Smooth muscle cell (in vitro differentiated cells): ENCODE results near the gene IFT122. TPM values are rescaled to one million over a fixed set of nuclear protein-coding genes. Genes with fewer than 3 reads are reported as not detected.
"Not testable (repeated sequence)": the region's sequence is repeated elsewhere in the genome, so short reads cannot be mapped to it uniquely, and the experiment has no call there.

Source experiments
- DNase-seq: peaks from one replicate; lab custom pipeline; 2025; ENCODE audit not compliant: unreplicated experiment; lab: John Stamatoyannopoulos, UW
- H2AFZ ChIP-seq: fragments of 200-600 bp; sonication (generic); 2 replicates; pipeline ENCODE4 v1.6.0; 2016; ENCODE audit warnings: antibody characterized with exemption, low read depth, mild to moderate bottlenecking
- H3F3A ChIP-seq: fragments of 200-600 bp; sonication (generic); 2 replicates; pipeline ENCODE4 v1.6.0; 2017; ENCODE audit warnings: antibody characterized with exemption, low read depth
- H3K27ac ChIP-seq: fragments of 200-600 bp; sonication (generic); 2 replicates; pipeline ENCODE4 v1.5.1; 2016; ENCODE audit warnings: low read depth, mild to moderate bottlenecking
- H3K27me3 ChIP-seq: fragments of 200-600 bp; sonication (generic); 2 replicates; pipeline ENCODE4 v1.6.1; 2016; ENCODE audit warnings: low read depth, mild to moderate bottlenecking
- H3K36me3 ChIP-seq: fragments of 200-600 bp; sonication (generic); 2 replicates; pipeline ENCODE4 v1.5.1; 2016; ENCODE audit warnings: low read depth
- H3K4me1 ChIP-seq: fragments of 200-600 bp; sonication (generic); 2 replicates; pipeline ENCODE4 v1.5.1; 2016; ENCODE audit warnings: low read depth
- H3K4me2 ChIP-seq: fragments of 200-600 bp; sonication (generic); 2 replicates; pipeline ENCODE4 v1.6.0; 2016; ENCODE audit warnings: mild to moderate bottlenecking
- H3K4me3 ChIP-seq: fragments of 200-600 bp; sonication (generic); 2 replicates; pipeline ENCODE4 v1.5.1; 2016; ENCODE audit warnings: mild to moderate bottlenecking
- H3K79me2 ChIP-seq: fragments of 200-600 bp; sonication (generic); 2 replicates; pipeline ENCODE4 v1.6.0; 2016; ENCODE audit warnings: low read depth, mild to moderate bottlenecking
- H3K9ac ChIP-seq: fragments of 200-600 bp; sonication (generic); 2 replicates; pipeline ENCODE4 v1.6.0; 2016; ENCODE audit warnings: low read depth
- H3K9me3 ChIP-seq: fragments of 200-600 bp; sonication (generic); replicated peaks from 2 replicates; pipeline ENCODE4 v1.5.1; 2016; ENCODE audit warnings: low read depth
- H4K20me1 ChIP-seq: fragments of 200-600 bp; sonication (generic); 2 replicates; pipeline ENCODE4 v1.6.0; 2016; ENCODE audit warnings: low read depth
- WGBS: methylation state at CpG from one replicate; pipeline ENCODE4 v1.1.7; 2016; ENCODE audit warnings: low lambda C conversion rate; 5-methylcytosine and 5-hydroxymethylcytosine counted together
- polyA plus RNA-seq: library from polyadenylated mRNA; unstranded; fragments of >200 nt; fragmentation: Nextera tagmentation; extraction: Ambion mirVana; gene quantifications from 2 replicates; pipeline ENCODE4 v1.2.1, GENCODE V29; 2016
- total RNA-seq: library from RNA; depleted of rRNA; stranded (reverse); fragments of >200 nt; gene quantifications from 2 replicates; pipeline ENCODE4 v1.2.3, GENCODE V29; 2014
- TF ChIP-seq, protein P1 (sequence below): fragments of 200-600 bp; sonication (generic); IDR thresholded peaks from 2 replicates; pipeline ENCODE4 v1.5.1; 2017; ENCODE audit warnings: borderline replicate concordance, mild to moderate bottlenecking, antibody characterized with exemption; ENCODE audit not compliant: insufficient read depth, poor library complexity, severe bottlenecking

Gene IFT122
- total and polyA plus RNA-seq, 2 experiments from 2014 or later = 13.4 to 17.4 TPM

DNA sequence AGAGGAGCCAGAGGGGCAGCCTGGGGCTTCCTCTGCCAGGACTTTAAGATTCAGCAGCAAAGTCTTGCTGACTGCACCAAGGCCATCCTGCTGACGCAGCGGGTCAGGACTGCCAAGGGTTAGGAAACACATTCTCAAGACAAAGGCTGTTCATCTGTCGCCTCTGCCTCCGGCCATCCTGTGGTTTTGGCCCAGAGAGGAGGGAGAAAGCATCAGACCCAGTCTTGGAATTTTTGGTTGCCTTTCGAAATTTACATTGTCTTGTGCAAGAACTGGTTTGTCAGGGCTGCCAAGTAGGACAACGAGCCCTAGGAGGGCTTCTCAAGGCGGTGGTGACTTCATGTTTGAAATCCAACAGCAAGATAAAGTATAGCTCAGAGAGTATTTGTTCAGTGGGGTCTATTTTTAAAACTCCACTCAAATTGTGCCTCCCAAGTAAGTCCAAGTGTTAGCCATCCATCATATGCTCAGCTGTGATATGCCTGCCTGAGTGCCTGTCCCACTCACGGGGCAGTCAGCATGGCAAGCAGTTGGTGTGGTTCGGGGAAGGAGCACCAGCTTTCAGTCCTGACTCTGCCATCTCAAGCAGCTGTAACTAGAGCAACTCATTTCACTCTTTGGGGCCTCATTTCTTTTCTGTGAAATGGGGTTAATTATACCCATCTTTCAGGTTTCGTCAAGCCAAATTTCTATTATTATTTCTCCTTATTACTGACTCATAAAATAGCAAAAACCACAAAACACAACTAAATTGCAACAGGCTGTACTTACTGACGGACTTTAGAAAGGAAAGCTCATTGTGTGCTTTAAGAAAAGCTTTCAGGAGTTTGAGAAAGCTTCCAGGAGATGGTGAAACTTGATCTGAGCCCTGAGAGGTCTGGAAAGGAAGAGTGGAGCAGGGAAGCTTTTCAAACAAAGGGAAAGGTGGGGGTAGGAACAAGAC is 46.0 kb downstream of the IFT122 start:
- DNase-seq = no peak
- Histone ChIP-seq H3F3A (no peaks in the 10 kb centered on the region), H3K36me3 (no peaks in the 10 kb centered on the region), H3K4me1 (peaks cover 18% of the 10 kb centered on the region), H3K79me2 (no peaks in the 10 kb centered on the region), H3K27ac (peak overlapping the region; percentile 69), H3K27me3 (no peaks in the 10 kb centered on the region), H3K9ac (peak overlapping the region; percentile 11), H3K4me2 (no peak overlapping the region), H4K20me1 (no peaks in the 10 kb centered on the region), H2AFZ (no peak overlapping the region), H3K9me3 (no peaks in the 10 kb centered on the region), H3K4me3 (no peak overlapping the region)
- 55% methylated on average over 11 of the region's 11 CpGs for WGBS
- TF ChIP-seq, protein P1, sequence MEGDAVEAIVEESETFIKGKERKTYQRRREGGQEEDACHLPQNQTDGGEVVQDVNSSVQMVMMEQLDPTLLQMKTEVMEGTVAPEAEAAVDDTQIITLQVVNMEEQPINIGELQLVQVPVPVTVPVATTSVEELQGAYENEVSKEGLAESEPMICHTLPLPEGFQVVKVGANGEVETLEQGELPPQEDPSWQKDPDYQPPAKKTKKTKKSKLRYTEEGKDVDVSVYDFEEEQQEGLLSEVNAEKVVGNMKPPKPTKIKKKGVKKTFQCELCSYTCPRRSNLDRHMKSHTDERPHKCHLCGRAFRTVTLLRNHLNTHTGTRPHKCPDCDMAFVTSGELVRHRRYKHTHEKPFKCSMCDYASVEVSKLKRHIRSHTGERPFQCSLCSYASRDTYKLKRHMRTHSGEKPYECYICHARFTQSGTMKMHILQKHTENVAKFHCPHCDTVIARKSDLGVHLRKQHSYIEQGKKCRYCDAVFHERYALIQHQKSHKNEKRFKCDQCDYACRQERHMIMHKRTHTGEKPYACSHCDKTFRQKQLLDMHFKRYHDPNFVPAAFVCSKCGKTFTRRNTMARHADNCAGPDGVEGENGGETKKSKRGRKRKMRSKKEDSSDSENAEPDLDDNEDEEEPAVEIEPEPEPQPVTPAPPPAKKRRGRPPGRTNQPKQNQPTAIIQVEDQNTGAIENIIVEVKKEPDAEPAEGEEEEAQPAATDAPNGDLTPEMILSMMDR = no peak

DNA sequence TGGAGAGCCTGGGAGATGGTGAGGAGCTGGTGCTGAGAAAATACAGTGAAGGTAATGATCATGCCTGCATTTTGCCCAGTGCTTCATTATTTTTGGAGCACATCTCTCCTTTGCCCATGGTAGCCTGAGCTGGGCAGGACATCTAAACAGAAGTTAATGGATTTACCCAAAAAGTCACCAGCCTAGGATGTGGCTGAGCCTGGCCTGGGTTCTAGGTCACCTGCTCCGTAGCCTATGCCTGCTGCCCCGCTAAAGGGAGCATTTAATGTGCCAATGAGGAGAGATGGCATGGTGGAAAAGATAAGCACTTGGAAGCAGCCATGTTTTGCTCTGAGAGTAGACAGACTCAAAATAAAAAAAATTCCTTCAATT is 46.6 kb downstream of the IFT122 start:
- 100% methylated on average over 2 of the region's 2 CpGs for WGBS
- DNase-seq = no peak
- Histone ChIP-seq H3K4me3 (no peak overlapping the region), H3K9ac (peak overlapping the region; percentile 11), H3K79me2 (no peaks in the 10 kb centered on the region), H3K27ac (peak overlapping the region; percentile 69), H3K9me3 (no peaks in the 10 kb centered on the region), H3K4me2 (no peak overlapping the region), H3K4me1 (peaks cover 18% of the 10 kb centered on the region), H4K20me1 (no peaks in the 10 kb centered on the region), H2AFZ (no peak overlapping the region), H3K36me3 (no peaks in the 10 kb centered on the region), H3F3A (no peaks in the 10 kb centered on the region), H3K27me3 (no peaks in the 10 kb centered on the region)
- TF ChIP-seq, protein P1 = no peak

DNA sequence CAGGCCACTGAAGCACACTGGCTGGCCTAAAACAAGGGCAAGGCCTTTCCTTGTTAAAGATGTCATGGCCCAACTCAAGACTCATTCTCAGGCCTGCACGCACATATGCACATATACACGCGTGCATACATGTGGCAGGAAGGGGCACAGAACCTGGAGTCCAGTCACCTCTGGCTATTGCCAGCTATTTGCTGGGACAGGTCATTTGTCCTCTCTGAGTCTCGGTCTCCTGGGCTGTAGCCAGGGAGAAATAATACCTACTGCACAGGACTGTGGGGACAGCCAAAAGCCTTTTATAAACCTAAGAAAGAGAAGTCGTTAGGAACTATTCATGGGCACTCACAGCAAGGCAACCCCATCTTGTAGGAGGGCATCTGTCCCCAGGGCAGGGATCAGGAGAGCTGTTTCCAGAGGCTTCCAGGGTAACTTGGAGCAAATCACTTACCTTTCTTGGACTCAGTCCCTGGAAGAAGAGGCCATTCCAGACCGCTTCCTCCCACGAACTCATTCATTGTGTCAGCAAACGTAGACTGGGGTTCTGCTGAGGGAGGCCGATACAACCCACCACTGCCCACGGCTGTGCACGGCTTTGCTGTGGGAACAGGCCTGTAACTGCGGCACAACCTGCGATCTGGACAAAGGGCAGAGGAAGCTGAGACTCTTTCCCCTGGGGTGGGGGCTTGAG is 47.3 kb downstream of the IFT122 start:
- TF ChIP-seq, protein P1 = no peak
- H3K79me2 ChIP-seq = no peaks in the 10 kb centered on the region
- no peak overlapping the region for H3K4me2 ChIP-seq
- peaks cover 18% of the 10 kb centered on the region for H3K4me1 ChIP-seq
- no peaks in the 10 kb centered on the region for H3K36me3 ChIP-seq
- no peak for DNase-seq
- no peaks in the 10 kb centered on the region for H4K20me1 ChIP-seq
- H3K27ac ChIP-seq = peak overlapping the region; percentile 69
- H2AFZ ChIP-seq = no peak overlapping the region
- no peak overlapping the region for H3K9ac ChIP-seq
- H3K4me3 ChIP-seq = no peak overlapping the region
- WGBS = 91% methylated on average over 13 of the region's 13 CpGs
- no peaks in the 10 kb centered on the region for H3K27me3 ChIP-seq
- no peaks in the 10 kb centered on the region for H3K9me3 ChIP-seq
- no peaks in the 10 kb centered on the region for H3F3A ChIP-seq

DNA sequence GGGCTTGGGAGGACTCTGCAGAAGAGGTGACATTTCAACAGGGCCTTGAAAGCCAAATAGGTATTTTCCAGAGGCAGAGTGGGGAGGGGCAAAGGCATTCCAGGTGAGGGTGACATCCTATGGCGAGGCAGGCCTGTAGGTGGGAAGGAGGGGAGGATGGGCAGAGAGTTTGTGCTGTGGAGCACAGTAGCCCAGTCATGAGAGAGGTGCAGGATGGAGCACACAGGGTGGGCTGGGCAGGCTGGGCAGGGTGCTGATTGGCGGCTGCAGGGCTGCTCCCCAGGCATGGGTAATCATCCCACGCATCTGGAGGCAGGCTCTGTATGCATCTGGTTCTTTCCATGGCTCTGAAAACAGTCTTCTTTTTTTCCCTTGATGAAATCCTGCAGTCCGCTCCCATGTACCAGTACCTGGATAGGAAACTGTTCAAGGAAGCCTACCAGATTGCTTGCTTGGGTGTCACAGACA is 47.9 kb downstream of the IFT122 start:
- not testable (repeated sequence) for H3K36me3 ChIP-seq, H4K20me1 ChIP-seq, H2AFZ ChIP-seq, H3K27me3 ChIP-seq, H3F3A ChIP-seq, DNase-seq, H3K4me3 ChIP-seq, H3K9ac ChIP-seq, H3K9me3 ChIP-seq, H3K79me2 ChIP-seq, H3K4me2 ChIP-seq
- WGBS = 79% methylated on average over 4 of the region's 4 CpGs
- peaks cover 18% of the 10 kb centered on the region for H3K4me1 ChIP-seq
- peak overlapping the region; percentile 69 for H3K27ac ChIP-seq

DNA sequence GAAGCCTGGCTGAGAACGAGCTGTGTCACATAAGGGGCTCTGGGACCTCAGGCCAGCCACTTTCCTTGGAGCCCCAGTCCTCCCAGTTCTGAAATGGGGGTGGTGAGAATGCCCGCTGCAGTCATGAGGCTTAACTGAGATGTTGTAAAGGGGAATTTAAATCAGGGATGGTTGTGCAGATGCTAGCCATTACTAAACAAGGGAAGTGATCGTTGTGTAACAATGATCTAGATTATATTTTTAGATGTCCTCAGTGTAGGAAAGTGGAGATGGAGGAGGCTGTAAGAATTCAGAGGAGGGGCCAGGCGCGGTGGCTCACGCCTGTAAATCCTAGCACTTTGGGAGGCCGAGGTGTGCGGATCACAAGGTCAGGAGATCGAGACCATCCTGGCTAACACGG is 49.2 kb downstream of the IFT122 start:
- not testable (repeated sequence) for DNase-seq, H4K20me1 ChIP-seq, H3K9ac ChIP-seq, H3K9me3 ChIP-seq, H2AFZ ChIP-seq, H3K27ac ChIP-seq, H3K36me3 ChIP-seq, H3K4me3 ChIP-seq, H3K79me2 ChIP-seq, H3K27me3 ChIP-seq, H3K4me2 ChIP-seq
- H3F3A ChIP-seq = peaks cover 15% of the 10 kb centered on the region
- peaks cover 20% of the 10 kb centered on the region for H3K4me1 ChIP-seq
- 89% methylated on average over 10 of the region's 10 CpGs for WGBS
